Measurements from ENCODE around the gene CCN2.

CCN2 gene

DNA sequence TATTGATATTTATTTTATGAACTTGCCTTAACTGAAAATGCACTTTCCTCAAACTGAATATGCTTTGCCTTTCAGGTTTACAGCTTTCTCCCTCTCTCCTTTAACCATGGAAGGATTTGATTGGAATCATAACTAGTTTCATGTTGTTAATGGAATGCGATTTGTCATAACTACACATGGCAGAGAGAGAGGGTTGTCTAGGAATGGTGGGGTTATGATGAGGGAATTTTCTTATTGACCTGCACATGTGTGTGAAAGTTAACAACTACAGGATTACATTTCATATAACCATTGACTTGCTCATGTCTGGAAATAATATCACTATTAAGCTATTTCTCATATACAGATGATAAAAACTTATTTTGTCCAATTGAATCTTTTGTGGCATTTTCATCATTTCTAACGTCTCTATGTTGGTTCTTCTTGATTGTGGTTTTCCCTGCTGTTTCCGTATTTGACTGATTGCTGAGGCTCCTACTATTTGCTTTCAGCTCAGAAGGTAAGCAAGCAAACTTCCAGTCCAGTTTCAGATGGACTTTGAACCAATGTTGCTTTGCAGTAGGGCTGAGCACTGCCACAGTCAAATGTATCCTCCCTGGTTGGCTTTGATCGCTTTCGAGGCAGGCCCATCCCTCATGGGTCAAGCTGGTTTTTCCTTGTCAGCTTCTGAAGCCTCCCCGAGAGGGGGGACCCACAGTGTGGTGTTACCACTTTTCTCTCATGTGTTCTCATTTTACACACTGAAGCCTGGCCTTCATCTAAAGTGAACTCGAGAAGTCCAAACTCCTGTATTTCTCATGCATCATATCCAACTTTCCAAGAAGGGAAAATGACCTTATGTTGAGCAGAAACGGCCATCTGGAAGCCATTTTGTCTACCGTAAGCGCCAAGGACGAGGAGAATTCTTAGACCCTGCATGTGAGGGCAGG is 7.6 kb upstream of the CCN2 start:
- no peaks in the 10 kb centered on the region for H3K9me3 ChIP-seq (ENCODE audit: low read depth, low read length)
- no peak for DNase-seq (ENCODE audit: low read depth, low spot score)
- no peaks in the 10 kb centered on the region for H3K36me3 ChIP-seq (ENCODE audit: insufficient read depth, low read length)
- no peak overlapping the region for H3K4me3 ChIP-seq
- TF ChIP-seq FOXP2 (optimal IDR thresholded peaks at IDR 0.05; ENCODE audit: control extremely low read depth, extremely low read length, insufficient read depth) (no peak), EZH2 (IDR thresholded peaks at IDR 0.05) (no peak), POLR2AphosphoS5 (IDR thresholded peaks at IDR 0.05; ENCODE audit: borderline replicate concordance, low read depth, low read length) (no peak)
- no peak overlapping the region for H3K27ac ChIP-seq
- no peak overlapping the region for H3K9ac ChIP-seq (ENCODE audit: insufficient read length)

DNA sequence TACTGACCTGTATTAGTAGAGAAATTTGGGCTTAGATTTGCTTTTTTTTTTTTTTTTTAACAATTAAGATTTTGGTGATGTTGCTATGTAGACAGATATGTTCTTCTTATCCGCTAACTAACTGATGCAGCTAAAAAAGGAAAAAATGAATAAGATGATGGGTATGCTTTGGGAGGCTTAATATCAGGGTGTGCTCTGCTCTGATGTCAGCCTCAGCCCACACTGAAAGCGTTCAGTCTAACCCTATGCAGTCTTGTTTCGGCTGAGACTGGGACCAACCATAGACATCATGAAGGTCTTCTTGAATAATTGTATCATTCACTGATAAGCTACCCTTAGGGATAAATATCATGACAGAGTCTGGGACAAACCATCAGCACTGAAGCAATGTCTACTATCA is 6.9 kb upstream of the CCN2 start:
- Histone ChIP-seq H3K9me3 (ENCODE audit: low read depth, low read length) (no peaks in the 10 kb centered on the region), H3K4me3 (no peak overlapping the region), H3K27ac (no peak overlapping the region), H3K9ac (ENCODE audit: insufficient read length) (no peak overlapping the region), H3K36me3 (ENCODE audit: insufficient read depth, low read length) (no peaks in the 10 kb centered on the region)
- TF ChIP-seq POLR2AphosphoS5 (IDR thresholded peaks at IDR 0.05; ENCODE audit: borderline replicate concordance, low read depth, low read length) (no peak), FOXP2 (optimal IDR thresholded peaks at IDR 0.05; ENCODE audit: control extremely low read depth, extremely low read length, insufficient read depth) (no peak), EZH2 (IDR thresholded peaks at IDR 0.05) (no peak)
- DNase-seq (ENCODE audit: low read depth, low spot score), result no peak

DNA sequence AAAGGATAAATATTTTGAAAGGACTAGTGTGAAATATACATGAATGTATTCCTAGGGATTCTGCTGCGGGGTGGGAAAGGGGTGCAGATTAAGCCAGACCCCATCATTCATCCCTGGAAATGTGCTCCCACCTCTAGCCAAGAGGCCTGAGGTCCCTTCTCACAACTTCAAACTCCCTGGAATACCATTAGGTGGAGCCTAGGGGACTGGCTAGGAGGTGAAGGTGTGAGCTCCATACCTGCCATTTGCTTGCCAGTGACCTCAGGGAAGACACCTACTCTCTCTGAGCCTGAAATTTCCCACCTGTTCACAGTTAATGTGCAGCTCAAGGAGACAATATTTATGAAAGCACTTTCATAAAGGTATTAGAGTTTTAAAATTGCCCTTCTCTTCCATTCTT is 4.7 kb upstream of the CCN2 start:
- TF ChIP-seq EZH2 (IDR thresholded peaks at IDR 0.05) (no peak), FOXP2 (optimal IDR thresholded peaks at IDR 0.05; ENCODE audit: control extremely low read depth, extremely low read length, insufficient read depth) (no peak), POLR2AphosphoS5 (IDR thresholded peaks at IDR 0.05; ENCODE audit: borderline replicate concordance, low read depth, low read length) (no peak)
- no peak overlapping the region for H3K9ac ChIP-seq (ENCODE audit: insufficient read length)
- H3K9me3 ChIP-seq (ENCODE audit: low read depth, low read length), result no peaks in the 10 kb centered on the region
- no peak overlapping the region for H3K4me3 ChIP-seq
- DNase-seq (ENCODE audit: low read depth, low spot score), result no peak
- H3K36me3 ChIP-seq (ENCODE audit: insufficient read depth, low read length), result no peaks in the 10 kb centered on the region
- no peak overlapping the region for H3K27ac ChIP-seq

DNA sequence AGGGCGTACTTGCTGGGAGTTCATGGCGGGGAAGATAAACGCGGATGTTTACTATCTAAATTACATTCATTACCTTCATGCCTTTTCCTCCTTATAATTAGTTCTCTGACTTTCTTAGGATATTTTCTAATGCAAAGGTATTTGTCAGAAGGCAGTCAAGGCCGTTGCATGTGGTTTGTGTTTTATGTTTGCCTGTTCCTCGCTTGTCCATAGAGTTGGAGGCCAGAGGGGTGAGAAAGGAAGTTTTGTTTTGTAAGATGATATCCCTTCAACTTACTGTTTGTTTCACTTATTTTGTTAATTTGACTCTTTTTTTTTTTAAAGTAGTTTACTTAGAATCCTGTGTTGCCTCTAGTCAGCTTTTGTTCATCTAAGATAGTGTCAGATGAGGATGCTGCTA is 4.0 kb upstream of the CCN2 start:
- no peak overlapping the region for H3K27ac ChIP-seq
- no peaks in the 10 kb centered on the region for H3K36me3 ChIP-seq (ENCODE audit: insufficient read depth, low read length)
- no peak for TF ChIP-seq FOXP2 (optimal IDR thresholded peaks at IDR 0.05; ENCODE audit: control extremely low read depth, extremely low read length, insufficient read depth)
- no peak for TF ChIP-seq EZH2 (IDR thresholded peaks at IDR 0.05)
- no peak for TF ChIP-seq POLR2AphosphoS5 (IDR thresholded peaks at IDR 0.05; ENCODE audit: borderline replicate concordance, low read depth, low read length)
- no peak overlapping the region for H3K9ac ChIP-seq (ENCODE audit: insufficient read length)
- H3K4me3 ChIP-seq, result no peak overlapping the region
- no peaks in the 10 kb centered on the region for H3K9me3 ChIP-seq (ENCODE audit: low read depth, low read length)
- no peak for DNase-seq (ENCODE audit: low read depth, low spot score)

DNA sequence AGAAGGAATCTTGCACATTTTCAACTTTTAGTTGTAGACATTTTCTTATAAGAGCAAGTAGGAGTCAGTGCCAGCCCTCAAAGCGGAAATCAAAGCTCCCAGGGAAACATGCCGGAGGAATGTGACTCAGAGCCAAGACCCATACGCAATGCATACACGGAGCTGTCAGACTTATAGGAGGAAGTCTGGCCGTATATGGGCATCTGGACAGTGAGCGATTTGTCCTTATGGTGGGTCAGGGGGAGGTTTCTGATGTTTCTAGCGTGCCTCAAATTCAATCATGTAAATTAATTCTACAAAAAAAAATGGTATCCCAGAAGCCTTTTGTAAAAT is 3.6 kb upstream of the CCN2 start:
- no peak overlapping the region for H3K4me3 ChIP-seq
- no peak for DNase-seq (ENCODE audit: low read depth, low spot score)
- no peak overlapping the region for H3K9ac ChIP-seq (ENCODE audit: insufficient read length)
- 0 out of 2 replicates have a peak overlapping the region, but pooled peaks have one; percentile 45 for H3K27ac ChIP-seq
- H3K9me3 ChIP-seq (ENCODE audit: low read depth, low read length), result no peaks in the 10 kb centered on the region
- no peaks in the 10 kb centered on the region for H3K36me3 ChIP-seq (ENCODE audit: insufficient read depth, low read length)
- TF ChIP-seq POLR2AphosphoS5 (IDR thresholded peaks at IDR 0.05; ENCODE audit: borderline replicate concordance, low read depth, low read length) (no peak), EZH2 (IDR thresholded peaks at IDR 0.05) (no peak), FOXP2 (optimal IDR thresholded peaks at IDR 0.05; ENCODE audit: control extremely low read depth, extremely low read length, insufficient read depth) (no peak)

DNA sequence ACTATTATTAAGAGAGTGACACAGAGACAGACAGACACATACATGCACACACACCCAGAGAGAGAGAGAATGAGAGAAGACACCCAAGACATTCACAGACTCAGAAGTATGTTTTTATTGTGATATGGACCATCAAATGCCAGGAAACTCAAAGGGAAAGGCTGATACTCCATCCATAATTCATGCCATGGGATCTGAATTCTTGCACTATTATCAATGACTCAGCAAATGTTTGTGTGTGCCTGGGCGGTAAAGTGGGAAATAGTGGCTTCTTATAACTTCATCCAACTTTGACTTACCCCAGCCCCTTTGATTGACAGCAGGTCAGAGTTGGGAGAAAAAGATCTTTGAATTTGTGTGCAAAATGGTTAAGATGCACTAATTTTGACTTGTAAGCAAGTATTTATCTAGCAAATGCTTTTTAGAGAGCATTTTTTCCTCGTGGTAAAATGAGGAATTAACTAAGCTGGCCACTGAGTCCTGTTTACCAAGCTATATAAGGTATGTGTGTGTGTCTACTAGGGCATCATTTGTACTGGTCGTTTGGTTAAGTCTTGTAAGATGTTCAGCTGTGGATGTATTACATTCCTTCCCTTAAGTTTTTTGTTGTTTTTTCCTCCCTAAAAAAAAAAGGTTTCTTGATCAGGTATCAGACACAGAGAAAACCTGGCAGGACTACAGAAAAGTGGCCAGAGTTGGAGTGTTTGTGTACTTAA is 3.0 kb upstream of the CCN2 start:
- Histone ChIP-seq H3K36me3 (ENCODE audit: insufficient read depth, low read length) (no peaks in the 10 kb centered on the region), H3K9ac (ENCODE audit: insufficient read length) (peak overlapping the region; percentile 11), H3K27ac (peak overlapping the region; percentile 53; the same call in 1 of the 2 replicates), H3K4me3 (peak overlapping the region; percentile 28), H3K9me3 (ENCODE audit: low read depth, low read length) (no peaks in the 10 kb centered on the region)
- TF ChIP-seq POLR2AphosphoS5 (IDR thresholded peaks at IDR 0.05; ENCODE audit: borderline replicate concordance, low read depth, low read length) (no peak), FOXP2 (optimal IDR thresholded peaks at IDR 0.05; ENCODE audit: control extremely low read depth, extremely low read length, insufficient read depth) (no peak), EZH2 (IDR thresholded peaks at IDR 0.05) (no peak)
- no peak for DNase-seq (ENCODE audit: low read depth, low spot score)

DNA sequence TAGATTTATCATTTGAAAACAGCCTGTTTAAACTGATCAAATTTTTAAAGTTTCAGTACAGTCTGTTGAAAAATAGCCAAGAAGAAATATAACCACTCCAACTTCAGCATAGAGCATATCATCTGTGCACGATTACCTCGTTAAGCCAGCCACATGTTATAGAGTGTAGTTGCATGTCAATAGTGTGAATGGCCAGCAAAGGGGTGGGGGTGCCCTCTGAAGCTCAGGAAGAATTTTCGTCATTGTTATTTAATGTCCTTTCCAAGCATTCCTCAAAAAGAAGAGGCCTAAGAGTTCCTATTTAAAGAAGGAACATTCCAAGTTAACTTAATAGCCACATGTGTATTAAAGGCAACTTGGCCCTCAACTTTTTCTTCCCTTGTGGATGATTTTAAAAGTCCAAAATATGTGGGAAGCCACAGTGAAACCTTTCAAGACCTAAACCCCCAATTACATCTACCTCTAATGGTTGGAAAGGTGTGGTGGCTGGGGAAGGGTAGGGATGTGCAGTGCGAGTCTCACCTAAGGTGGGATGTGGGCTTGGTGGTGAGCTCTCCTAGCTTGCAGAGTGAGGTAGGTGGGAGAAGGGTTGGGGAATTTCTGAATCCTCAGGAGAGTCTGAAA is 1.8 kb upstream of the CCN2 start:
- H3K9ac ChIP-seq (ENCODE audit: insufficient read length), result no peak overlapping the region
- H3K27ac ChIP-seq, result peak overlapping the region; percentile 16; the same call in 1 of the 2 replicates
- 0 out of 2 replicates have a peak, but pooled peaks cover 2% of the 10 kb centered on the region for H3K36me3 ChIP-seq (ENCODE audit: insufficient read depth, low read length)
- no peak for DNase-seq (ENCODE audit: low read depth, low spot score)
- H3K9me3 ChIP-seq (ENCODE audit: low read depth, low read length), result no peaks in the 10 kb centered on the region
- H3K4me3 ChIP-seq, result no peak overlapping the region
- TF ChIP-seq EZH2 (IDR thresholded peaks at IDR 0.05) (no peak), POLR2AphosphoS5 (IDR thresholded peaks at IDR 0.05; ENCODE audit: borderline replicate concordance, low read depth, low read length) (no peak), FOXP2 (optimal IDR thresholded peaks at IDR 0.05; ENCODE audit: control extremely low read depth, extremely low read length, insufficient read depth) (no peak)
